GM13976 (cell line): Measurements from ENCODE around the gene TTBK2.

Source experiments
- DNase-seq: peaks from one replicate; pipeline ENCODE4 v3.0.0; 2012; ENCODE audit warnings: low spot score
- CTCF ChIP-seq: IDR thresholded peaks from 2 replicates; pipeline ENCODE4 v1.5.1; 2012; ENCODE audit warnings: borderline replicate concordance, mild to moderate bottlenecking; ENCODE audit not compliant: insufficient read depth; ENCODE audit errors: extremely low read depth, missing control alignments, control extremely low read depth
- in situ Hi-C: fragments of 300-500 bp; cut with MboI; formaldehyde crosslinking; loops from one replicate; pipeline ENCODE4 v1.12.0; 2022; ENCODE audit warnings: low sequenced_read_pairs, mixed read lengths, inconsistent platforms; ENCODE audit not compliant: unreplicated experiment

TTBK2 gene

DNA sequence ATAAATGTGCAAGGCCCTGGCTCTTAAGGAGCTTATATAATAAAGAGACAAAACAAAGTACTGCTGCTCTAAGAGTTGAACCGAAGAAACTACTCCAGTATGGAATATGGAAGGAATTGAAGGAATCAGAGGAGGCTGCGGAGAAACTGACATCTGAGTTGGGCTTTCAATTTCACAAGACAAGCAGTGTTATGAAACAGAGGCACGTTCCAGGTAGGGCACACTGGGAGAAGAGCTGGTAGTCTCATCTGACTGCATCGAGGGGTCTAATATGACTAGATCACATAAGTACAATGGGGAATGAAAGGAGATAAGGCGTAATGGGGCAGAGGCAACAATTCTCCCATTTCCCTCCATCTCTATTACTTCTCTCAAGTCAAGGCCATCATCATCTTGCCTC, 115.3 kb downstream of the TTBK2 start:
- DNase-seq: no peak
- no peak for TF ChIP-seq CTCF
- in situ Hi-C loops: no loop called here

DNA sequence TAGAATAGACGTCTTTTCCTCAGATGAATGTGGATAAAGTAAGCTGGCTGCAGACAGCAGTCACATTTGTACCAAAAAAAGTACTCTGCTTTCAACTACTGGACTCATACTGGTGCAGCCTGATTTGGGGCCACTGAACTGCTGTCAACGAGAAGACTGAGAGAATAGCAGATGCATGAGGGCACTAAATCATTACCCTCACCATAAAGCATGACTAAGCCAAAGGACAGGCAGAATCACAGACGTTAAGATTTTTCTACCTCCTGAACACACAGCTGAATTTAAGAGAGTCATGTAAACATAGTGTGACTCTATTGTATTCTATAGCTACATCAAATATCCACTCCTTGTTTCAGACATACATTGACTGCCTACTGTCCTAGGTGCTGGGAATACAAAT, 115.8 kb downstream of the TTBK2 start:
- no peak for DNase-seq
- in situ Hi-C loops: no loop called here
- no peak for TF ChIP-seq CTCF

GRCh38 chr15:42803436-42803835, 117.1 kb downstream of the TTBK2 start:
- no peak for DNase-seq
- TF ChIP-seq CTCF: no peak
- in situ Hi-C loops: no loop called here

- DNase-seq: no peak
- in situ Hi-C loops: no loop called here
- no peak for TF ChIP-seq CTCF
Observed at GRCh38 chr15:42802168-42802567, 118.4 kb downstream of the TTBK2 start.

- in situ Hi-C loops: no loop called here
- TF ChIP-seq CTCF: no peak
- DNase-seq: no peak
Observed at GRCh38 chr15:42800731-42801474, 119.7 kb downstream of the TTBK2 start.

- in situ Hi-C loops: no loop called here
- DNase-seq: no peak
Observed at GRCh38 chr15:42798802-42799201, 121.8 kb downstream of the TTBK2 start.

More at GRCh38 chr15:42798802-42799201, 121.8 kb downstream of the TTBK2 start:
- no peak for TF ChIP-seq CTCF
